ENCODE results near the gene TMEM253.
A peak's percentile ranks its signal among the peaks of the same experiment; 100 is the strongest.

Gene TMEM253

DNA sequence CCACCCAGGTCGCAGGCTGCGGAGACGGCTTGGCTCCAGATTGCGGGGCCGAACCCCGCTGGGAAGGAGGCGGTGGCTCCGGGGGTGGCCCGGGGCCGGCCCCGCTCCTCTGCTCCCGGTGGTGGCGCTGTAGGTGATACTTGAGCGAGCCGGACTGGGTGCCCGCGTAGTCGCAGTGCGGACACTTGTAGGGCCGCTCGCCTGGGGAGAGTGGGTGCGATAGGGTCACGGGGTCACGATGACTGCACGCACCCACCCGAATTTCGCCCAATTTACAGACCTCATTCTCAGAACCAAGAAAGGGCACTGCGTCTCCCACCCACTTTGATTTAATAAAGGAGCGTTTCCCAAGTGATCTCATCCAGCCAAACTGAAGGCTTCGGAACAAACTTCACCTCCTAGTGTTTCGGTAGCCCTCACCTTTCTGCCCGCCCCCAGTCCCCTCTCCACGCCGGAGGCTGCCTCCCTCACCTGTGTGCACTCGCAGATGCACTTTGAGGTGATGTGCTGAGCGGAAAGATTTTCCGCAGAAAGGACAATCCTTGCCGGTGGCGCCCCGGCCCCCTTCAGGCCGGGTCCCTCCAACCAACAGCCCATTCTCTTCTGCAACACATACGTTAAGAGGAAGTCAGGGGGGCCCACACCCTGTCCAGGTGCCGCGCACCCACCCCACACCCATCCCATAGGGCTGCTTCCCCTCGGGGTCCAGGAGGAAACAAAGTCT is 9.8 kb upstream of the TMEM253 start:
- DNase-seq = no peak

DNA sequence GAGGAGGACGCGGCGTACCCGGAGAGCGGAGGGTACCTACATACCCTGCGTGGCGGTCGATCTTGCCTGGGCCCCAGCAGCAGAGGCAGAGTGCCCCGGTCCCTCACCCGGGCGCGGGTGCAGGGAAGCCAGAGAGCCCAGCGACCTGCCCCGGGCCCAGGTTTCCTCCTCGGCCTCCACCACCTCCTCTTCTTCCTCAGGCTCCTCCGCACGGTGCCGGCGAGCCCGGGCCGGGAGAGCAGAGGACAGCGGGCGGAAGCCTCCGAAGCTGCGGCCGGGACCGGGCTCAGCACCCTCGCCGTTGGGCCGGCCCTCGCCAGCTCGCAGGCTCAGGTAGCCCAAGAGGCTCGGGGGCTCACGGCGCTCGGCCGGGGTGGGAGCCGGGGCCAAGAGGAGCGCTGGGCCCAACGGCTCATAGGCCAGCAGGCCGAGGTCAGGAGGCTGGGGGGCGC is 9.0 kb upstream of the TMEM253 start:
- no peak for DNase-seq

DNA sequence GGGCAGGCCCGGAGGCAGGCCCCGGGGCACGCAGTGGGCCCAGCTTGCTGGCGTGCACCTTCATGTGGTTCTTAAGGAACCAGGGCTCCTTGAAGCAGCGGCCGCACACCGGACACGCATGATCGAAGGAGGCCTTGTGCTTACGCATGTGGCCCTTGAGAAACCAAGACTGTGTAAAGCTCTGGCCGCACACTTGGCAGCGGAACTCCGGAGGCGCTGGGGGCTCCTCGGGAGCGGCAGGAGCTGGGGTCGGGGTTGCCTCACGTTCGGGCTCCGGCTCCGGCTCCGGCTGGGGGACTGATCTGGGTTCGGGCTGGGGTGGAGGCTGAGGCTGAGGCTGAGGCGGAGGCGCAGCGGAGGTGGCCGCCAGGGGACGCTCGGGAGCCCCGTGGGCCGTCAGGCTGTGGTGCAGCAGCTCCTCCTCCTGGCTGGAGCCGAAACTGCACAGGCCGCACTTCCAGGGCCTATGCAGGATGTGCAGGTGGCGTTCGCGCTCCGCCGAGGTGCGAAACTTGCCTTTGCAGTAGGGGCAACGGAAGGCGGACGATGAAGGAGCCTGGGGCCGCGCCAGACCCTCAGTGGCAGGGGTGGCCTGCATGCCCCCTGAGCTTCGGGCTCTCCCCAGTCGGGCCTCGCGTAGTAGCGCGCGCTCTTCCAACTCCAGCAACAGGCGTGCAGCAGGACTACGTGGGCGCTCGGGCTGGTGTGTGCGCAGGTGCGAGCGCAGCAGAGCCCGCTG is 8.4 kb upstream of the TMEM253 start:
- DNase-seq = peak; percentile 91

DNA sequence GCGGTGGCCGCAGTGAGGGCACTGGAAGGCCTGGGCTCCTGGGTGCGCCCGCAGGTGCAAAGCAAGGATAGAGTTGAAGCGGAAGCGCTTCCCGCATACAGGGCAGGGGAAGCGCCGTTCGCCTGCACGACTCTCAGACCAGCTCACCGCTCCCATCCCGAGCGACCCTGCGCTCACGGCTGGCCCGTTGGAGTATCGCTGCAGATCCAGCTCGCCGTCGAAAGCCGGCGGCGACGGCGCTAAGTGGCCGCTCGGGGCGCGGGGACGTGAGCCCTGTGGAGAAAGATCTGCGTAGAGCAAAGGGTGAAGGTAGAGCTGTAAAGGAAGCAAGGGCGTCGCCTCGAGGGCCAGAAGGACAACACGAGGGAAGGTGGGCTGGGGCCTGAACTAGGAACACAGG is 7.8 kb upstream of the TMEM253 start:
- no peak for DNase-seq

DNA sequence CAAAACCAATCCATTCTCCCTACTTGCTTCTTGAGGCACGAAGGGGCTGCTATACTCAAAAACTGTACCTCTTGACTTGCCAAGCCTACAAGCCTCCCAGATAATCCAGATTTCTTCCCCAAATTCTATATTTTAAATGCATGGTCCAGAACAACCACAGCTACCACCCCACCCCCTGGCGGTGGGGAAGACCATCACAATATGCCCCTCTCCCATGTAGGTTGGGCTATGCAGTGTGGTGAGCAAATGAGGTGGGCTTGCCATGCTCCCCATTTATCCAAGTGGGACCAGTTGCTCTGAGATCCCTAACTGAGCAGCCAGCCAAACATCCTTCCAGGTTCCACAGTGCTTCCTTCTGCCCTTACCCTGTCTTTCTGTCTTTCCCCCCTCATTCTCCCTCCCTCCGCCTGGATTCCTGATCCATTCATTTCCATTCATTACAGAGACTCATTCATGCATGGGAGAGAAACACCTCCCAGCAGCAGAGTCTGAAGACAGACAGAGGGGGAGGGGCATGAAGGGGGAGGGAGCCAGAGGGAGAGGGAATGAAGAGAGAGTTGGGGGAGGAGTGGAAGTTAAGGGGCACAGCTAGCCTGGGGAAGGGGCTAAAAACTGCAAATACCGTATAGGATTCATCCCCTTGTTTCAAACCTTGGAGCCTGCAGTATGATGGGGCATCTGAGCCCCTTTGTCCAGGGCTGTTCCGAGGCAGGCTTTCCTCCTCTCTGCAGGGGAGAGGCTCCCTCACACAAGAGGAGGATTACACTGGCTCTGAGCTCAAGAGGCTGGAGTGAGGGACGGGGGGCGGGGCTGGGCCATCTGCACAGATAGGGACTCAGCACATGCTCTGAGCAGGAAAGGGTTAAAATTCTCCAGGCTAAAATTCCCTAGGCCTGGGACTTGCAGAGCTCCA is 6.8 kb upstream of the TMEM253 start:
- no peak for DNase-seq

DNA sequence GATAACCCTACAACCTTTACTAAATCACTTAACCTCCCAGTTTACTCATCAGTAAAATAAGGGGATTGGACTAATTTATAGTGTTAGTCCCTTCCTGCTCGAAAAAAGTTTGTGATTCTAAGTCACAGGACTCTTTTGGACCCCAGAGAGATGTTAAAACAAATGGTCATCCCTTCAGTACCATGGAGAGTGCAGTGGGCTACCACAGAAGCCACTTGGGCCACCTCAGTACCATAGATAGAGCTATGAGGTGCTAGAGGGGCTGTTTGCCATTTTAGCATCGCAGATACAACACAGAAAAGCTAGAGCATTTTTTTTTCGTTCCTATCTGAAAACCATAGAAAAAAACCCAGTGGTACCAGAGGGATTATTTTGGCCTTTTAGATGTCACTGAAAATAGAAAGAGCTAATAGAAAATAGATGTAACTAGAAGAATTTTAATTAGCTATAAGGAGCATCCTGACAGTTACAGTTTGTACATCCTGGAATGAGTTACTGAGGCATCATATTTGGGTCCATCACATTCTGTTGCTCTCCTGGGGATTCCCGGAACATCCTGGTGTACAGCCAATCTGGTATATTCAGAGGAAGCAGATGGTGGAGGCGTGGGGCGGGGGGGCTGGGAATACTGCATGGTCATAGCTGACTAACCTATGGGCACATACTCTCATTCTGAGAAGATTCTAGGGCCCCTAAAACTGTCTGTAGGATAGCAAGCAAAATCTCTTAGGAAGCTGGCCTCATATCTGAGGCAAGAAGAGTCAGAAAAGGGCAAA is 5.2 kb upstream of the TMEM253 start:
- DNase-seq = no peak

DNA sequence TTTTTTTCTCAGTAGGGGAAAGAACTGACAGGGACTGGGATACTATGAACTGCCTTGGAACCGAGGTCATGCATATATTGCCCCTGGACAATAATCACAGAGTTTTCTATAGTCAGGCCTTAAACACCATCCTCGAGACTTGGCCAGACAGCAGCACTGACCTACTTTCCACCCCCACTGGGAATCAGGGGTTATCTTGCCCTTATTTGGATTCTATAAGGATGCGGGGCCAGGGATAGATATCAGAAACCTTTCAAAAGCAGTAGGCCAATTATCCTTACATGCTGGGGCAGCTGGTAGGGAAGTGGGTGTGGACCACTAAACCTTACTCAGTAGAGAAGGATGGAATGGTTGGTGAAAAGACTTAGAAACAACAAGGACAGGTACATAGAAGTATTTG is 4.4 kb upstream of the TMEM253 start:
- no peak for DNase-seq

DNA sequence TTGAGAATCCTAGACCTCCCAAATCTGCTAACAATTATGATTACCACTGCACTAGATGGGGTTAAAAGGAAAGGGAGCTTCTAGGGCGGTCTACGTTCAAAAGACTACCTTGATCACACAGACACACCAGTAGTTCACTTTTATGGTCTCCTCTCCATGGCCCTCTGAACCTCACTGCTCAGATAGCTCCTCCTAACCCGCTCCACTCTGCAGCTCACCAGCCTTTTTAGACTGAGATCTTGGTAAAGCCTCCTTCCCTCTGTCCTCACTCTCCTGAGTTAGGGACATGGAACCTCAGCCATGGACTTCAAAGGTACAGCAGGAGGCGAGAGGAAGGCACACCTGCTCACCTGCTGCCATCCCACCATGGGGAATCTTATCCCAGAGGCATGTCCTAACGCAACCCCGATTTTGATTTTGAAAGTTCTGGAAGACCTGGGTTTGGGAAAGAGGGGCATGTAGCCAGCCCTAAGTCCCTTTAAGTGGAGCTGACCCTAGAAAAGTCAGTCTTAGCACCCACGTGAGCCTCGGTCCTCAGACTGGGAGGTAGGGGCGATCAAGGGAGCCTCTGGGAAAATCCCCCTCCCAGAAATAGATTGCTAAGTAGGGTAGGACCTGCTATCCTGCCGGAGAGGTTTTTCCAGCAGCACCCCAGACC is 3.8 kb upstream of the TMEM253 start:
- no peak for DNase-seq

DNA sequence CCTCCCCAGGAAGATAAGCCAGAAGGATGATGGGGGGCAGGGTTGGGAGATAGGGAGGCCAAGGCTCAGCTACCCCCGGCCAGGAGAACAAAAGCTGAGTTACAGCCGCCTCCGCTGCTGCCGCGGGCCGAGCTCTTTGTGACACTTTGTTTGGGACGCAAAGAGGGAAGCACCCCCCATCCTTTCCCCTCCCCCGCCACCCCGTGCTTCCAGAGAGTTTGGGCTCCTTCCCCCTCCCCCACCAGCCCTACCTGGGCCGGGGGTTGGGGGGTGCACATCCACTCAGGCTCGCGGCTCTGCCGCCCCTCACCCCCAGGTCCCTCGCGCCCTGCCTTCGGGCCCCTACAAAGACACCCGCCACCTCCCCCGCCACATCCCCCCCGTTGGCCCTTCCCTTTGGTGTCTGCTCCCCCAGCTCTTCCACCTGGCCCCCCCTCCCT is 3.2 kb upstream of the TMEM253 start:
- no peak for DNase-seq

DNA sequence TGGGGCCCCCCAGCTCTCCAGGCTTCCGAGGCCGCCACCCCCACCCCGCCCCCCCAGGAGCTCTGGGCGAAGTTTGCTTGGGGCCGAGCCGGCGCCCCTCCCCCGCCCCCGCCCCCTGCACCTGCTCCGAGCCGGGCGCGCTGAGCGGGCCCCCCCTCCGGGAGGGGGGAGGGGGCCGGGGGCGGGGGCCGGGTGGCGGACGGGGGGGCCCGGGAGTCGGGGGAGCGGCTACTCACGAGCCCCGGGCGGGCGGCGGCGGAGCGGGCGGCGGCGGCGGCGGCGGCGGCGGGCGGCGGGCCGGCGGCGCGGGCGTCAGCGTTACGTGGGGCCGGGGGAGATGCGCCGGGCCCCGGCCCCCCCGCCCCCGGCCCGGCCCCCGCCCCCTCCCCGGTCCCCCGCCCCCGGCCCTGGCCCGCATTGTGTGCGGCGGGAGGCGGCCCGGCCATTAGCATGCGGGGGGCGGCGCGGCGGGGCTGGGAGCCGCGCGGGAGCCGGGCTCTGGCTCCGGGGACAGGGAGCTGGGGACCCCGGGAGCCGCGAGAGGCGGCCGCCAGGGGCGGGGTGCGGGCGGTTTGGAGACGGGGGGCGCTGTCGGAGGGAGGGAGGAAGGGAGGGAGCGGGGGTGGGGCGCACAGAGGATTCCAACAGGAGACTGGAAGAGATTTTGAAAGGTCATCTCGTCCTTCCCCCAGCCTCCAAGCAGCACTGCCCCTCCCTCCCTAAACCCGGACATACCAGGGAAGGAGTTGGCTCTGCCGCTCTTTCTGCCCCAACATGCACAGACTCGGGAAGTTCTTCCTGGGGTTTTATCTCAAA is 2.6 kb upstream of the TMEM253 start, which contains the start of gene ZNF219:
Gene ZNF219, minus strand, starts transcription at position 580 of the 816 bp plus-strand sequence. CDS start 5,064 bp downstream, outside the sequence.
- peak; percentile 55 for DNase-seq

DNA sequence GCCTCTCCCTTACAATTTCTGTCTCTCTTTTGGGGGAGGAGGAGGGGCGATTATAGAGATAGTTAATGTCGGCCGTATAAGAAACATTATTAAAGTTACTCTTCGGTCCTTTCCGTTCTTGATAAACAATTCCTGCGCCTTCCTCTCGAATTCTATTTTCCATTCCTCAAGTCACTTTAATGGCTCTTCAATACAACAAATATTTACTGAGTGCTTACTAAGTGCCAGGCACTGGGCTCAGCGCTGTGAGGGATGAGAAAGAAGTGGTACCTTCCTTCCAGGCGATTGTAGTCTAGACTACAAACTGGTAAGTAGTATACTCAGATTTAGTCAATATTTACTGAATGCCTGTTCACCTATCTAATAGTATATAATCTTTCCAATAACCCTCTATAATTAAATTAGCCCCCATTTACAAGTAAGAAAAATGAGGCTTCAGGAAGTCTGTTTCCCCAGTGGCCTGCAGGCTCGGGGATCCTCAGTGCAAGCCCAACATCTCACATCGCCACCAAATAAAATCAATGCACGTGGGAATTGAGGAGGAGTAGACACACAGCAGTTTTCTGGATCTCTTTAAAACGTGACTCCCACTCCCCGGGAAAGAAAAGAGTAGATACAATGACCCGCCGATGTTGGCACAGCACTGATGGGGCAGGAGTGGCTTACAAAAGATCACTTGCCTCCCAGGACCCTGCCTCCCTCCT is 1.8 kb upstream of the TMEM253 start:
- no peak for DNase-seq

DNA sequence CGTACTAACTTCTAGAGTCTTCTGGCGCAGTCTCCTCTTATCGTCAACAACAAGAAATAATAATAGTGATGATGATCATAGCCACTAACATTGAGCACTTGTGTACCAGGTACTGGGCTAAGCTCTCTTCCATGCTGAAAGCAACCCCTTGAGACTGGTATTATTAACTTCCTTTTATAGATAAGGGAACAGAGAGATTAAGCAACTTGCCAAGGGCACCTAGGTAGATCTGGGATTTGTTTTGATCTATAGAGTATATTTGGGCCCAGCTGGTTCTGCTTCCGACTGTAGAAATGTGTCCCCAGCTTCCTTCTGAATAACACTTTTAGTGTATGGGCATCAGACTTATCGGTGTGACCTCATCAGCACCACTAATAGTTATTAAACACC is 1.3 kb upstream of the TMEM253 start:
- no peak for DNase-seq

DNA sequence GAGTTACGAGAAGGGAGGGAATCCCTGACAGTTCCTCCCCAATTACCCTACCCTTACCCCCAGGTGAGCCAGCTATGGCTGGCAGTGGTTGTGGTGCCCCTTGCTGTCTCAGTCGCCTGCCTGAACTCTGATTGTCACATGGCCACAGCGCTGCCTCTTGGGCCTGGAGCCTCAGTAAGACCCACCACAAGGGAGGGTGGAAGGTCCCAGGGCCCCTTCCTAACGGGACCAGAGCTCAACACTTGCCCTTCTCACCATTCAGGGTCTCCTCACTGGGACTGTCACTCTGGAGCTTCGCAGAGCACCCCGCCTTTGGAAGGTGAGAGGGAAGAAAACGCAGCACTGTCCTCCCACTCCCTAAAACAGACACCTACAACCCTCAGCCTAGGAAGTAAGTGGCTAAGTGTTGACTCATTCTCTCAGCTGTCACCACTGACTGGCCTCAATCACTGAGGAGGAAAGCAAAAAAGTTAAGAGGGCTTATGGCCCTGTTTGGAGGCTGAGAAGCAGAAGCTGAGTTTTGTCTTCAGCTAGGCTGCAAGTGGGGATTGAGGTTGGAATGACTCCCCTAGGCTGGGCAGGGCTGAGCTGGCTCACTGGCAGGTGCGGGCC is 1.0 kb downstream of the TMEM253 start:
- no peak for DNase-seq

DNA sequence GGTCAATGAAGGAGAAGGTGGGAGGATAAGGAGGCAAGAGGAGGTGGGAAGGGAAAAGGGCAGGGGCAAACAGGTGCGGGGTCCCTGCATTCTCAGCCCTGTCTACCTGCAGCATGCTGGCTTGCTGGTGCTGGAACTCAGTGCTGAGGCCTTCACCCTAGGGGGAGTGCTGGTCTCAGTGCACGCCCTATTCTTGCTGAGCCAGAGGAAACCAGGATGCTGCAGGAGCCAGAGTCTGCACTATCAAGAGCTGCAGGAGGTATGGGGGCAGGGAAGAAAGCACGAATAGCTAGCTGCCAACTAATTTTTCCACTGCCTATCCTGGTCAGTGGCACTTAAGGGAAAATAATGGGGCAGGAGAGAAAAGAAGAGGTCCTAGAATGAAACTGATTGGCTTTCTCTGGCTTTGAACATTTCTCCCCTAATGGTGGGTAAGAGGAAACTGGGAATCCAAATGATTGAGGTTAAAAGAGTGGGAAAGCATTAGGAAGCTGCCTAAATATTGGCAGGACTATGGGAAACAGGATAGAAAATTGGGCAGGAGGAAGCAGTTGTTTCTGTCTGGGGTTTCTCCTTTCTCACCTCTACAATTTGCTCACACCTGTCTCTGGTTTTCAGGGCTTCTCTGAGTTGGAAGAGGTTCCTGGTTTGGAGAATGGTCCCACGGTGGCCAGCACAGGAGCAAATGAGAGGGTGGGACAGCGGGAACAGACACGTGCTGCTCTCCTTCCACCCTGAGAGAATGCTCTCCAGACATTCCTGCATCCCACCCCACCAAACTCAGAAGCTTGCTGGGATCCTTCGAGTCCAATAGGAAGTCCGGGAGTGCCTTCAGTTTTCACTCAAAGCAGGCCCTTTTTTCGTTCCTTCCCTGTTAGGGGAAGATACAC is 1.9 kb downstream of the TMEM253 start:
- DNase-seq = no peak

DNA sequence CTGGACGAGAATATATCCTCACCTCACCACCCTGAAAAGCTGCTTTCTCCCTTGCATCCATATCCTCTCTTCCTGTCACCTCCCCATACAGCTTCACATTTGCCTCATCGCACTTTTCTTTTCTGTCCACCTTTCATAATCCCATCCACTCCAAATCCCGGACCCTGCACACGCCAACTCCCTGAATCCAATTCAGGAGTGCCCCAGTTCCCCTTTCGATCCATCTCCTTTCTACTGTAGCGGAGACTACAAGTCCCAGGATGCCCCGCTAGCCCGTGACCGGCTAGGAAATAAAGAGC is 2.5 kb downstream of the TMEM253 start:
- no peak for DNase-seq

DNA sequence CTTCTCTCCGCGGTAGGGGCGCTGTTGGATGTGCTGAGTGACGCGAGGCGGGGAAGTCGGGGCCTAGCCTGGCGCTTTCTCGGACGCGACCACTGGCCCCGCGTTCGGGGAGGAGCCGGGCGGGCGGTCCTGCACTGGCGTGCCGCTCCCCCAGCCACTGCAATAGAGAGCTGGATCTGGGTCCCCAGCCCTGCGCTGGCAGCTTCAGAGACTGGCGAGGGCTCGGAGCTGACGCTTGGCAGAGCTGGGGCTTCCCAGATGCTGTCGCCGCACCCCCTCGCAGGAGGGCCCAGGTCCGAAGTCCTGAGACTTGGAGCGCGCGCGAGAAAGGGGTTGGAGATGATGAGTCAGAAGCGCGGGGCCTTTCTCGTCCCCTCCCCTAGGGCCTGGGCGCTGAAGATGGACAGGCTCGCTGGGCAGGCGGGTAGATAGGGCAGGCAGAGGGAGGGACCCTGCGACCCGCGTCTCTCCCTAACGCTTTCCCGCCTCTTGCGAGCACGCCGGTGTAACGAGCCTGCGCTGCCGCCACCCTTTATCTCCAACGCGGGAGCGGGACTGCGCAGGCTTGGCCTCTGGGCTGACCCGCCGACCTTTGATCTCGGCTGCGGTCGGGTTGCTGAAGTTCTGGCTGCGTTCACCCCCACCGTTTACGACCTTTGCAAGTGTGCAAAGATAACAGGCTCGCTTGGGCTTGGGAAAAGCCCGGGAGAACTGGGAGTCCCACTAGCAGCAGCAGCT is 3.0 kb downstream of the TMEM253 start:
- DNase-seq = peak; percentile 95

DNA sequence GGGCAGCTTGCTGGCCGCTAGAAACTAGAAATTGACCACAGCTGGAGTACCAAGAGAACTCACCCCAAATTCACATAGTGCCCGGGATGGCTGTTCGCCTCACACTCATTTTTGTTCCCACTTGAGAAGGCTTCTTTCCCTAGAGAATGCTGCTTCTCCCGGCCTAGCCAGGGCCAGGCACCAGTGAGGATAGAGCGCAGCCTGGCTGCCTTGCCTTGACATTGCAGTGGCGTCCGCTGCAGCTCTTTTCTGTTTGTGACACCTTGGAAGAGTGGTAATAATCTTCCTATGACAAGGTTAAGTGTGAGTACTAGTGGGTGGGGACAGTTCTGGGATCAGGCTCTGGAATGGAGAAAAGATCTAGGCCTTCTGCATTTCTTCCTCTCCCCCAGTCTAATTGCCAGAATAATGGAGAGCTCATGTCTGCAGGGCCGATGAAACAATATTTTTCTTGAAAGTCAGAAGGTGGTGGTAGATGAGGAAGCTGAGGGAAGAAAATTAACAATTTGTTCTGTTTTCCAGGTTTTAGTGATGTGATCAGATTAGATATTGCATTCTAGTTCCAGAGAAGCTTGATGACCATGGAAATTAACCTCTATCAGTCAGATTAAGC is 3.7 kb downstream of the TMEM253 start:
- peak; percentile 73 for DNase-seq

DNA sequence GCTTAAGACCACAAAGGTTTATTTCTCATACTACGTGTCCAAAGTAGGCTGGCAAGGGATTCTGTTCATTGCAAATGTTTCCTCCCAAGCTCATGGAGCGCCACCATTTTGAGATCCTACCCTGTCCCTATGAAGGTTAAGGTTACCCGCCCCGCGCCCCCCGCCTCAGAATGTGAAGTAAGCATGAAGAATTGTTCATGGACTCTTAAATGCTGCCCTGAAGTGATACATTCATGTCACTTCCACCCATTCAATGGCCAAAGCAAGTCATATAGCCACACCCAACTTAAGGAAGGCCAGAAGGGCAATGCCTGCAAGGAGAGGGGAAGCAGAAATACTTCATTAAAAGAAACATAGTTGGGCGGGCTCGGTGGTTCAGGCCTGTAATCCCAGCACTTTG is 4.2 kb downstream of the TMEM253 start:
- DNase-seq = no peak
